GM12801 (cell line): Measurements from ENCODE around the gene ATP5PD.

ENCODE experiments used
- CTCF ChIP-seq: IDR thresholded peaks from one replicate; pipeline ENCODE4 v1.5.1; 2011; ENCODE audit warnings: control low read depth; ENCODE audit not compliant: insufficient read length; ENCODE audit errors: extremely low read depth

Gene ATP5PD

GRCh38 chr17:75074532-75074931 is 27.8 kb upstream of the ATP5PD start:
- no peak for TF ChIP-seq CTCF

GRCh38 chr17:75073618-75074047 is 26.9 kb upstream of the ATP5PD start:
- TF ChIP-seq CTCF: no peak

- no peak for TF ChIP-seq CTCF
Measured at GRCh38 chr17:75069783-75070182, 23.0 kb upstream of the ATP5PD start.

GRCh38 chr17:75068750-75069149 is 22.0 kb upstream of the ATP5PD start:
- TF ChIP-seq CTCF: no peak

- TF ChIP-seq CTCF: no peak
Measured at GRCh38 chr17:75067856-75068255, 21.1 kb upstream of the ATP5PD start.

GRCh38 chr17:75065562-75066151 is 18.9 kb upstream of the ATP5PD start:
- TF ChIP-seq CTCF: no peak

GRCh38 chr17:75064867-75065561 is 18.2 kb upstream of the ATP5PD start:
- no peak for TF ChIP-seq CTCF
